ENCODE results near the gene MMAB.

The MMAB gene

GRCh38 chr12:109550281-109550680 lies 23.0 kb downstream of the MMAB start:
- H3K4me3 ChIP-seq (ENCODE audit: low read length): no peak overlapping the region
- H3K27ac ChIP-seq (ENCODE audit: low read length): no peak overlapping the region
- H4K20me1 ChIP-seq (ENCODE audit: insufficient read depth, low read length): no peaks in the 10 kb centered on the region
- TF ChIP-seq CTCF (IDR thresholded peaks at IDR 0.05; ENCODE audit: low read depth, low read length) (no peak), EZH2phosphoT487 (IDR thresholded peaks at IDR 0.05; ENCODE audit: low read depth) (no peak)
- no peak overlapping the region for H2AFZ ChIP-seq (ENCODE audit: low read depth, low read length)
- no peaks in the 10 kb centered on the region for H3K36me3 ChIP-seq (replicated peaks; ENCODE audit: low read depth, low read length)
- no peak overlapping the region for H3K4me2 ChIP-seq (ENCODE audit: low read length)
- H3K9ac ChIP-seq (ENCODE audit: low read length): no peak overlapping the region
- no peaks in the 10 kb centered on the region for H3K9me3 ChIP-seq (ENCODE audit: insufficient read depth, low read length)
- no peaks in the 10 kb centered on the region for H3K4me1 ChIP-seq (ENCODE audit: low read length)
- H3K79me2 ChIP-seq (ENCODE audit: low read length): no peaks in the 10 kb centered on the region
- H3K27me3 ChIP-seq (ENCODE audit: low read depth, low read length): peaks cover 11% of the 10 kb centered on the region

- H2AFZ ChIP-seq (ENCODE audit: low read depth, low read length): no peak overlapping the region
- H3K4me2 ChIP-seq (ENCODE audit: low read length): no peak overlapping the region
- H3K4me1 ChIP-seq (ENCODE audit: low read length): no peaks in the 10 kb centered on the region
- H3K9me3 ChIP-seq (ENCODE audit: insufficient read depth, low read length): no peaks in the 10 kb centered on the region
- no peaks in the 10 kb centered on the region for H3K79me2 ChIP-seq (ENCODE audit: low read length)
- H3K27ac ChIP-seq (ENCODE audit: low read length): no peak overlapping the region
- TF ChIP-seq EZH2phosphoT487 (IDR thresholded peaks at IDR 0.05; ENCODE audit: low read depth) (no peak), CTCF (IDR thresholded peaks at IDR 0.05; ENCODE audit: low read depth, low read length) (no peak)
- H3K36me3 ChIP-seq (replicated peaks; ENCODE audit: low read depth, low read length): no peaks in the 10 kb centered on the region
- no peak overlapping the region for H3K4me3 ChIP-seq (ENCODE audit: low read length)
- H4K20me1 ChIP-seq (ENCODE audit: insufficient read depth, low read length): no peaks in the 10 kb centered on the region
- peaks cover 11% of the 10 kb centered on the region for H3K27me3 ChIP-seq (ENCODE audit: low read depth, low read length)
- no peak overlapping the region for H3K9ac ChIP-seq (ENCODE audit: low read length)
Measured at GRCh38 chr12:109549613-109550270, 23.6 kb downstream of the MMAB start.

GRCh38 chr12:109548258-109548657 lies 25.0 kb downstream of the MMAB start:
- TF ChIP-seq CTCF (IDR thresholded peaks at IDR 0.05; ENCODE audit: low read depth, low read length): no peak
- TF ChIP-seq EZH2phosphoT487 (IDR thresholded peaks at IDR 0.05; ENCODE audit: low read depth): no peak

GRCh38 chr12:109547286-109547685 lies 26.0 kb downstream of the MMAB start:
- TF ChIP-seq CTCF (IDR thresholded peaks at IDR 0.05; ENCODE audit: low read depth, low read length): no peak
- Histone ChIP-seq H3K79me2 (ENCODE audit: low read length) (no peaks in the 10 kb centered on the region), H3K9ac (ENCODE audit: low read length) (no peak overlapping the region), H3K9me3 (ENCODE audit: insufficient read depth, low read length) (no peaks in the 10 kb centered on the region), H3K4me1 (ENCODE audit: low read length) (no peaks in the 10 kb centered on the region), H3K27ac (ENCODE audit: low read length) (no peak overlapping the region), H3K4me2 (ENCODE audit: low read length) (no peak overlapping the region), H2AFZ (ENCODE audit: low read depth, low read length) (no peak overlapping the region), H3K36me3 (replicated peaks; ENCODE audit: low read depth, low read length) (no peaks in the 10 kb centered on the region), H3K27me3 (ENCODE audit: low read depth, low read length) (peaks cover 11% of the 10 kb centered on the region), H3K4me3 (ENCODE audit: low read length) (no peak overlapping the region), H4K20me1 (ENCODE audit: insufficient read depth, low read length) (no peaks in the 10 kb centered on the region)

More at GRCh38 chr12:109548258-109548657, 25.0 kb downstream of the MMAB start:
- peaks cover 11% of the 10 kb centered on the region for H3K27me3 ChIP-seq (ENCODE audit: low read depth, low read length)
- no peak overlapping the region for H3K9ac ChIP-seq (ENCODE audit: low read length)
- no peaks in the 10 kb centered on the region for H3K79me2 ChIP-seq (ENCODE audit: low read length)
- H3K36me3 ChIP-seq (replicated peaks; ENCODE audit: low read depth, low read length): no peaks in the 10 kb centered on the region
- no peaks in the 10 kb centered on the region for H3K9me3 ChIP-seq (ENCODE audit: insufficient read depth, low read length)
- H3K4me3 ChIP-seq (ENCODE audit: low read length): no peak overlapping the region
- H3K27ac ChIP-seq (ENCODE audit: low read length): no peak overlapping the region
- no peaks in the 10 kb centered on the region for H4K20me1 ChIP-seq (ENCODE audit: insufficient read depth, low read length)
- H2AFZ ChIP-seq (ENCODE audit: low read depth, low read length): no peak overlapping the region
- no peaks in the 10 kb centered on the region for H3K4me1 ChIP-seq (ENCODE audit: low read length)
- H3K4me2 ChIP-seq (ENCODE audit: low read length): no peak overlapping the region

Data from OCI-LY3 (cell line).